Glomerular visceral epithelial cell (primary cell): ENCODE measurements around the gene TOX2.

ENCODE experiments used
- DNase-seq: peaks from one replicate; pipeline ENCODE4 v3.0.0-alpha.2; 2016; ENCODE audit errors: extremely low spot score

TOX2 gene

DNA sequence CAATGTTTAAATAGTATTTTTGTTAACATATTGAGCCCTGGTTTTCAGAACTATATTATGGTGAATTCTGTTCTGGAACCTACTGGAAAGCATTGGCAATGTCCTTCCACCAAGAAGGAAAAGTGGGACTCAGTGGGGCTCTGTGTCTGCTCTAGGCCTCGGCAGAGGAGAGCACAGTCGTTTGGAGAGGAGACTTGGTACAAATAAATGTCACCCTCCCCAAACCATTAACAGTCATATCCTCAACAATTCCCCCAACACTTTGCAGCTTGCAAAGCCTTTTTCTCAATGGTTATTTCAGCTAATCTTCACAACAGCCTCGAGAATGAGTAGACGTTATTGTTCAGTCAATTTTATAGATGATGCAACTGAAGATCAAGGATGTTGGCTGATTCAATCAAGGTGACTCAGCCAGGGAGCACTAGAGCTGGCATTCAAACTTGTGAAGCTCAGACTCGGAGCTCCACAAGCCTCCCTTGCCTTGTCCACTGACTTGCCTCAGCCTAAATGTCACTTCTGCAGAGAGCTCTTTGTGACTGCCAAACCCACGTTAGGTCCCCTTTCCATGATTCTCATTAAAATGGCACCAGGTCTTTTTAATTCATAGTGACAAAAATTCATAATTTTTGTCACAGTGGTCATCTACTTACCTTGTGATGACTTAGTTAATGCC is 60.6 kb downstream of the TOX2 start:
- no peak for DNase-seq

DNA sequence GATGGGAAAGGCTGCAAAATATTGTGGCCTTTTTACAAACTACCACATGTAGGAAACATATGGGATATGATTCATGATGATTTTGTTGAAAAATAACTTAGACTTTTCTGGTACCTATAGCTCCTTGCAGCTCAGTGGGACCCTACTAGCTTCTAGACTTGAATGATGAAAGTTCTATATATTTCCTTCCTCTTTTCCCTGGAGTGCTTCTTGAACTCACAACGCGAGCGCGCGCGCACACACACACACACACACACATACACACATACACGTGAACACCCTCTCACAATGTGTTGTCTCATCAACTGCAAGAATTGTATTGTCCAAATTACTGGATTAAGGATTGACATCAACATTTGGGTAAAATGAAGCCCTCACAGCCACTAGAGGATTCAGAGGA is 61.9 kb downstream of the TOX2 start:
- DNase-seq, result no peak

DNA sequence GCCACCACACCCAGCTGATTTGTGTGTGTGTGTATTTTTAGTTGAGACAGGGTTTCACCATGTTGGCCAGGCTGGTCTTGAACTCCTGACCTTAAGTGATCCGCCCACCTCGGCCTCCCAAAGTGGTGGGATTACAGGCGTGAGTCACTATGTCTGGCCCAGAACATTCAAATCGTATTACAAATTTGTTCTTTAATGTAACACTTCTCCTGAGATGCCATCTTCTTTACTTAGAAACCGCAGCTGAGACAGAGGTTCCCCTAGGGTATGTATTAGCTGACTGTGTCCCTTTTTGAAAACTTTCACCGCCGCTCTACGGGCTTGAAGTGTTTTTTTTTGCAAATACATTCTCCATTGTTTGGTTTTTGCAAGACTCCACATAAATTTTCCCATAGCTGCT is 62.6 kb downstream of the TOX2 start:
- no peak for DNase-seq

DNA sequence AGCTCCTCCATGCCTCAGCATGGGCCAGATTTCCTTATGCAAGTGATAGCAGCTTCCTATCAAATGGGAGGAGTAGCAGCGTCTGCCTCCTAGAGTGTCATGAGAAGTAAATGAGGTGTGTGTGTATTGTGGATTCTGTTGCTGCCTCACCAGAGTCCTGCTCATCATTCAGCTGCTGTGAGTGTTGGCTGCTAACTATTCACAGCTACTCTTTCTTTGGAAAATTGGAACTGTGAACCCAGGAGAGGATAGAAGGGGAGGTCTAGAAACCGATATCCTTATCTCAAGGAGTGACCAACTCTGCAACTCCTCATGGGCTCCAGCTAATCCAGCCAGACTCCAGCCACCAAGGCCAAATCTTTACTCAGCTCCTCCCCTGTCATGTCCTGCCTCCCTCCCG is 63.3 kb downstream of the TOX2 start:
- DNase-seq, result no peak

DNA sequence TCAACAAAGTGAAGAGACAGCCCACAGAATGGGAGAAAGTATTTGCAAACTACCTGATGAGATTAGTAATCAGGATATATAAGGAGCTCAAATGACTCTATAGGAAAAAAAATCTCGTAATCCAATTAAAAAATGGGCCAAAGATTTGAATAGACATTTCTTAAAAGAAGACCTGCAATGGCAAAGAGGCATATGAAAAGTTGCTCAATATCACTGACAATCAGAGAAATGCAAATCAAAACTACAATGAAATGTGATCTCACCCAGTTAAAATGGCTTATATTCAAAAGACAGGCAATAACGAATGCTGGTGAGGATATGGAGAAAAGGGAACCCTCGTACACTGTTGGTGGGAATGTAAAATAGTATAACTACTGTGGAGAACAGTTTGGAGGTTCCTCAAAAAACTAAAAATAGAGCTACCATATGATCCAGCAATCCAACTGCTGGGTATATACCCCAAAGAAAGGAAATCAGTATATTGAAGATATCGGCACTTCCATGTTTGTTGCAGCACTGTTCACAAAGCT is 65.0 kb downstream of the TOX2 start:
- no peak for DNase-seq

DNA sequence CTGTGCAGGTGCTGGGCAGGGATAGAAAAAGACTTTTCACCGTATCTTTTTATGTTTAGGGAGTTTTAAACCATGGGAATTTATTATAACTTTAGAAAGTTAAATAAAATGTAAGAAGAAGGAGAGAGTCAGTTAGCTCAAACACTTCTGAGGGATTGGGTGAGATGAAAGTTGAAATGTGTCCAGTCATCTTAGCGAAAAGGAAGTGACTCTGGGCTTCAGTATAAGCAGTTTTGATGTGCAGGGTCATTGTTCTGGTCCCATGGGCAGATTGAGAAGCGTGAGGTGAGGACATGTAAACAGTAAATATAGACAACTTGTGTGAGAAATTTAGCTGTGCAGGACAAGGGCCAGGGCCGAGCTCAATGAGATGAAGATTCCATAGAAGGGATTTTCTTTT is 66.9 kb downstream of the TOX2 start:
- no peak for DNase-seq

DNA sequence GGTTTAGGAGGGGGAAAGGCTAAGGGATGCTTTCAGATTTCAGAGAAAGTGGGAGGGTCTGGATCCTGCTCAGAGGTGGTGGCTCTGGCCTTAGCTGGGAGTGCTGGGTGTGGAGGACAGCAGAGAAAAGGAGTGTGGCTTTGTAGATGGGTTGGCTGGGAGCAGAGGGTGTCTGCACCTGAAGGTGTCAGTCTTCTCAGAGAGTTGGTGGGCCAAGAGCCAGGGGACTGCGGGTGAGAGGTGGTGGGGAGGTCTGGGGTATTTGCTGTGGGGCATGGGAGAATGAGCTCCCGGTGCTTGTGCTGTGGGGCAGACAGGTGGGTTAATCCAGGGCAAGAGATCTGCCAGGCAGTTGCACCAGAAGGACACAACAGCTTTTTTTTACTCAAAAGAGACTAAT is 67.4 kb downstream of the TOX2 start:
- no peak for DNase-seq

DNA sequence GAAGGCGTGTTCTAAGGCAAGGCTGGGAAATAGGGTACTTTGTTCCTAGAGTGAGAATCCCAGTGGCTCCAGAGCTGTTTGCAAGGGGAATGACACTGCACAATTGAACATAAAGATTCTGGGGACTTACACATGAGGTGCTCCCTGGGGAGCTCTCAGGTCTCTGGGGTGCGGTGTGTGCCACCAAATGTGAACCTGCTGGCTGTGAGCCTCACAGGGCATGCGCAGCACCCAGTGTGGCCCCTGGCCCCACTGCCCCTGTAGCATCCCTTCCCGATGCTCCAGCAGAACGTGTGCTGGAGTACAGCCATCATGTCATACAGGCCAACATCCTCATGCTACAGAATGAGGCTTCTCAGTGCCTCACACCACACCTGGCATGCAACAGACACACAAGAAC is 68.2 kb downstream of the TOX2 start:
- DNase-seq, result no peak

DNA sequence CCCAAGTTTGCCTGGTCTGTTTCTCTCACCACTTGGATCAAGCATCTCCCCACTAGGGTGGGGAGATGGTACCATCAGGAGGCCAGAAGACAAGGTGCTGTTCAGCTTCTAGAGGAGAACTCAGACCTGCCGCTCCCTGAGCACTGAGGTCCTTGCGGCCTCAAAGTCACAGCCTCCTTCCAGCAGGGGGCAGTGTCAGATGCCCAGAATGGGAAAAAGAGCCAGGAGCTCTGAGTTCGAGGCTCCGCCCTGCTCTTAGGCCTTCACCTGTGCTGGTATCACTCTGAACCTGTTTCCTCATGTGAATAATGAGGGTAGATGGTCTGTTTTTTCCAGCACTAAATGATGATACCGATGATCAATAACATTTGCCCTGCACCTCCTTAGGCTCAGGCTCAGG is 68.7 kb downstream of the TOX2 start:
- DNase-seq, result no peak

DNA sequence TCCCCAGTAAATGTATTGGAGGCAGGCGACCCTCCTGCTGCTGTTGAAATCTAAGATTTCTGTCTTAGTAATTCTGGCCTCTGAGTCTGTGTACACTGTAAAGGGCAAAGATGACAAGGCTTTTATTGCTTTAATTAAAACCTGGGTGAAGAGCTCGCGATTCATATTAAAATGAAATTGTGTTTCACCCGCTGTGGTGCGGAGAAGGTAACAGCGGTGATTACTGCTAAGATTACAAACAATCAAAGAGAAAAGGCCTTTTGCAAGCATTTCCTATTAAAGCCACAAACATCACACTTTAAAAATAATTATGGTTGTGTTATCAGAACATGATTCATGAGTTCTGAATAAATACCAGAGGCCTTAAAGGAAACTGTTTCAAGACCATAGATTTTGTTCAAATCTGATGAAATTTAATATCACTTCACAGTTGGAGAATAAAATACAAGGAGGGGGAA is 69.3 kb downstream of the TOX2 start:
- no peak for DNase-seq

DNA sequence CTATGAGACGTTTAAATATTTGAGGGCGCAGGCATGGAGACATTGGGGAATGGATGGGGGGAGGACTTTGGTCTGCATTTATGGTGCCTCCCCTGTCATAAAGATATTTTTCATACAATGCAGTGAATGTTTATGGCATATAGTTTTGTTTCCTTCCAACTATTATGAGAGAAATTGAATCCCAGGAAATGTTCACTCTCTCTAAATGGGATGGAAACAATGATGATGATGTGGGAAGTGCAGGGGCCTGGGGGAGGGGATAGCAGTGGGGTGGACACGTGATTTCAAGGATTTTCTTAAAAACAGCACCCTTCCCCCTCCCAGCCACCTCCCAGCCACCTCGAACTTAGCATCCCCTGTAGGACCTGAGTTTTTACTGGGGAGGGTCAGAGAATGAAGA is 69.9 kb downstream of the TOX2 start:
- DNase-seq, result no peak

DNA sequence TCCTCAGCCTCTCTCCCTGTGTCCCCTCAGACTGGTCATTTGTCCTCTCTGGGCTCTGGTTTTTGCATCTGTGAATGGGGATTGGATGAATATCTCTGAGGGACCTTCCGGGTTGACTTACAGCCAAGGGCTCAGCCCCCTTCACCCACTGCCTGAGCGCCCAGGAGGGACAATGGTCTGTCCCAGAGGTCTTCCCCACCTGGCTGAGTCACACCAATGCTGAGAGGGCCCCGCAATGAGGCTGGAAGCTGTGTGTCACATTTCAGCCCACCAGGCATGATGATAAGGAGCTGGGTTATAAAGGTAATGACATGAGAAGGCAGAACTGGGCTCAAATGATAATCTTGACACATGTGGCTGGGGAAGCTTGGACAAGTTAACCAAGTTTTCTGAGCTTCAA is 70.5 kb downstream of the TOX2 start:
- no peak for DNase-seq

DNA sequence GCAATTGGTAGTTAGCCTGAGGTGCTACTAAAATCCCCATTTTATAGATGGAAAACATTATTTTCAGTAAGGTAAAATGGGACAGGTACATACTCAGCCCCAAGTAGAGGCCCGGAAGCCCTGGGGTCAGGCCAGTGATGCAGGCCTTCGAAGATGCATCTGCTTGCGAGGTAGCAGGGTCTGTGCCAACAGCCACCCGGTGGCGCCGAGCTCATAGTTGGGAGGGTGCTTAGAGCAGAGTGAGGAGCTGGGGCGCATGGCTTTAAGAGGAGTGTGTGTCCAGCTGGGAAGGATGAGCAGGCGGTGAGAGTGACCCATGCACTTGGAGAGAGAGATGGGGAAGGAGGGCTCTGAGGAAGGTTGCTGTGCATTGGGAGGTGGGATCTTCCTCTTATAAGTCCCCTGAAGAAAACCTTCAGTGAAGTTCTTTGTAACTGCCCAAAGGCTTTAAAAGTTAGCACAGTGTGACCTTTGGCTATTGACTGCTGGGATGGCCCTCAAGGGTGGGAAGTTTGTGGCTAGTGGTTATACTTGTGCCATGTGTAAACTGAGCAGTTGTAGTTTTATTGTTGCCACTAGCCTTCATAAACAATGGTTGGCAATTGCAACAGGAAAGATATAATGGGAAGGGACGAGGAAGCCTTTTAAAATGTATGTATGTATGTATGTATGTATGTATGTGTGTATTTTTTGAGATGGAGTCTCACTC is 71.1 kb downstream of the TOX2 start:
- no peak for DNase-seq

DNA sequence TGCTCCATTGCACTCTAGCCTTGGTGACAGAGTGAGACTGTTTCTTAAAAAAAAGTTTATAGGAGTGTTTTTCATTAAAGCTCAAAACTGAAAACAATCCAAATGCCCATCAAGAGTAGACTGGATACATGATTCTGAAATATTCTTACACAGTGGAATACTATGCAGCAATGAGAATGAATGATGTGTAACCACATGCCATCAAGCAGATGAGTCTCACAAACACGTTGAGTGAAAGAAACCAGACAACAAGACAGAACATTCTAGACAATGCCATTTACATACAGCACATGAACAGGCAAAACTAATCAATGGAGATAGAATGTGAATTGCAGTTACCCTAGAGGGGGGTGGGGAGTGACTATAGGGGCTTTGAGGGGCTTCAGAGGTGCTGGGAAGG is 72.4 kb downstream of the TOX2 start:
- no peak for DNase-seq

DNA sequence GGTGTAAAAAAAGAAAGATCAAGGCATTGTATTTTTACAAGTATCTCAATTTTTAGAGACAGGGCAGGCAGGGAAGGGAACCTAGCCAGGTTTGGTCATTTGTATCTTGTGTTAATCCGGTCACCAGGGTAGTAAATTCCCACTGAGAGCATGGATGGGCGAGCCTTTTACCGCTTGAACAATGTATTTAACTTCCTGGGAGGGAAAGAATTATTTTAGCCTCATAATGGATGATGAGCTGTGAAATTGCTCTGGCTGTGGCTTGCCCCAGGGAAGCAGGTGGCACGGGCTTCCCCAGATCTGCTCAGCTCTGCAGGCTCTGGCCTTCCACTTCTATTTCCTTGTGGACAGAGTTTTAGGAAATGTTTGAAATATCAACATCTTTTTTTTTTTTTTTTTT is 72.9 kb downstream of the TOX2 start:
- DNase-seq, result no peak

DNA sequence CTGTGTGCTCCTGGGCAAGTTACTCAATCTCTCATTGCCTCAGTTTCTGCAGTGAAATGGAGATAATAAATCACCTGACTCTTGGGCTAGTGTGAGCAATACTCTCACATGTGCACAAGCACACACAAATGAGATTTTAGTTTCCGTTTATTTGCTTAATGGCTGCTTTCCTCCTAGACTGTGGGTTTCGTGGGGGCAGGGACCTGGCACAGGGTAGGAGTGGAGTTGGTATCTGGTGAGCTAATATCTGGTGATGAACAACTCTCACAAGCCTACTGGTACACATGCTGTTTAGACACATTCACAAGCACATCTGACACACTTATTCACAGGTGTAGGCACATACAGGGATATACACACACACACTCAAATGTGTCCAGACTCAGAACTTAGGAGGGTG is 73.8 kb downstream of the TOX2 start:
- DNase-seq, result no peak

DNA sequence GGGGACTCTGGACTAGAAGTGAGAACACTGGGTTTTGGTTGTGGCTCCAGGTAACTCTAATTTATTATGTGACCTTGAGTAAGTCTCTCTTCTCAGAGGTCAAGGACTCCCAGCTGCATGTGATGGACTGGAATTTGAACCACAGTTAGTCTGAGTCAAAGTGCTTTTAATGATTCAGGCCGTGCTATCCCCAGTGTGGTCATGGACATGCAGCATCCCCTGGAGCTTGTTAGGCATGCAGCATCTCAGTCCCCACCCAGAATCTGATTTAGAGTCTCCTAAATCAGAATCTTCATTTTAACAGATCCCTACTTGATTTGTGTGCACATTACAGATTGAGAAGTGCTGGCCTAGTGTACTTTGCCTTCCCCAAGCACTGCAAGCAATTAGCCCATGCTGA is 74.2 kb downstream of the TOX2 start:
- DNase-seq, result no peak

DNA sequence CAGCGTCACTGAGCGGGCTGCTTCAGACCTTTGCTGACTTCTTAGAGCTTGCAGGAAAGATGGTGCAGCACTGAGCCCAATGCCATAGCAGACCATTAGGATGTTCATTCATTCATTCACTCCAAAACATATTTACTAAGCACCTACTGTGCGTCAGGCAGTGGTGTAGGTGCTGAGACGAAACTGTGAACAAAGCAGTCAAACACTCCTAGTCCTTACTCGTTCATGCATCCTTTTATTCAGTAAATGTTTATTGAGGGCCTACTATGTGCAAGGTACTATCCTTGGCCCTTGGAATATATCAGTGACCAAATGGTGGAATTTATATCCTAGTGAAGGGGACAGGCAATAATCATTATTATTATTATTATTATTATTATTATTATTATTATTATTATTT is 76.6 kb downstream of the TOX2 start:
- DNase-seq, result no peak

DNA sequence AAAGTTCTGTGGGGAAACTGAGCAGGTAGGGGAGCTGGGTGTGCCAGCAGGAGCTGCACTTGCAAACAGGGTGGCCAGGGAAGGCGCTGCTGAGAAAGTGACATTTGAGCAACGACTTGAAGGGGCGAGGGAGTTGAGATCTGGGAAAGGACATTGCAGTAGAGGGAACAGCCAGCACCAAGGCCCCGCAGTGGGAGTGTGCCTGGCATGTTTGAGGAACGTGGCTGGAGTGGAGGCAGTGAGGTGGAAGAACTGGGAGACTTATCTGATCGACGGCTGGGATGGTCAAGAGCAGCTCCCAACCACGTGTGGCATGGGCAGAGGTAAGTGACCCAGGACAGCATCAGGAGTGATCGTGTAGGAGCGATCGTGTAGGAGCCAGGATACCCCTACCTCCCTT is 77.3 kb downstream of the TOX2 start:
- no peak for DNase-seq

DNA sequence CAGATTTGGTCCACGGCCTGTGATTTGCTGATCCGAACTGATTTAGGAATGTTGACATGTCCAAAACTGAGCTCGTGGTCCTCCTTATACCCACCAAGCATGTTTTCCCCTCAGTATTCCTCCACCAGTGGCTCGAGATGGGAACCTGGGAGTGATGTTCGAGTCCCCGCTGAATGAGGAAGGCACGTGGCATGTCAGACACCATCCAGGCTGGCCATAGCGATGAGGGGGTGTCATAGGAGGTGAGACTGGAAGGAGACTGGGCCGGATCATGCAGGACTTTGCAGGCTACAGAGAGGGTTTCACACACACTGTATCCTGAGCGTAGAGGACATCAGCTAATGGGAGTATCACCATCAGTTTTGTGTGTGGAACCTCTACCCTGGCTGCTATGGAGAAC is 78.2 kb downstream of the TOX2 start:
- no peak for DNase-seq

DNA sequence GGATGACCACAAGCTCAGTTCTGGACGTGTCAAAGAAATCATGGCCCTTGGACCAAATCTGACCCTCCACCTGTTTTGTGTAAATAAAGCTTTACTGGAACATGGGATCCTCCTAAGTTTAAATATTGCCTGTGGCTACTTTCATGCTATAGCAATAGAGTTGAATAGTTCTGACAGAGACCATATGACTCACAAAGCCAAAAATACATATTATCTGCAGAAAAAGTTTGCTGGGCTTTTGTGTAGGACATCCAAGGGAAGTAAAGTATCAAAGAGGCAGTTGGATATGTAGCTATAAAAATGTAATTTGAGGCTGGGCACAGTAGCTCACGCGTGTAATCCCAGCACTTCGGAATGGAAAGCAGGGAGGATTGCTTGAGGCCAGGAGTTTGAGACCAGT is 78.9 kb downstream of the TOX2 start:
- DNase-seq, result no peak

DNA sequence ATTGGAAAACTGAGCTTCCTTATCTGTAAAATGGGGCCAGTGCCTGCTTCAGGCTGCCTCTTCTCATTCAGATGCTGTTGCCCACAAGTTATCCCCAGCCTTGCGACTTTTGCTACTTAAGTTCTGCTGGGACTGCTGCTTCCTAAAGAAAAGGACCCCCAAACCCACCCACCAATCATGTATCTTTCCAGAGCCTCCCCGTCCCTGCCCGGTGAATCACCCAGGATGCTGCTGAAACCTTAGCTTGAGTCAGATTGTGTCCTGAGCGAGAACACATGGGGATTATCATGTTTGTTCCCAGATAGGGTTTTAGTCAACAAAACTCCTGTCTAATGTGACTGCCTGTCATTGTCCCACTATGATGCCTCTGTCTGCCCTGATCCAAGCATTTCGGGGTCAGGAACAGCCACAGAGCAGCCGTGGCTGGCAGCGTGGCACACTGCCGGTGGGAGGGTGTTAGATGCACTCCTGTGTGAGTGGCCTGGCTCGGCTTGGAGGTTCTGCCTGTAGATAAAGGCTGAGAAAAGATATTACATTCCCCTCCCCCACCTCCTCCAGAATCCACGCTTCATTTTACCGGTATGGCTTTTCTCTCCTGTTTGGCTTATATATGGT is 79.9 kb downstream of the TOX2 start:
- no peak for DNase-seq

DNA sequence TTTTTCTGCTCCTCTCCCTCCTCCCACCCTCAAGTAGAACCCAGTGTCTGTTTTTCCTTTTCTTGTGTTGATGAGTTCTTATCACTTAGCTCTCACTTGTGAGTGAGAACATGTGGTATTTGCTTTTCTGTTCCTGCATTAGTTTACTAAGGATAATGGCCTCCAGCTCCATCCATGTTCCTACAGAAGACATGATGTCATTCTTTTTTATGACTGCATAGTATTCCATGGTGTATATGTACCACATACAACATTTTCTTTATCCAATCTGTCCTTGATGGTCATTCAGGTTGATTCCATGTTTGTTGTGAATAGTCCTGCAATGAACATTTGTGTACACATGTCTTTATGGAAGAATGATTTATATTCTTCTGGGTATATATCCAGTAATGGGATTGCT is 81.0 kb downstream of the TOX2 start:
- no peak for DNase-seq
